ENCODE measurements around the gene COPG2. TPM values are rescaled to one million over a fixed set of nuclear protein-coding genes. Genes with fewer than 3 reads are reported as not detected.

Gene COPG2
- total RNA-seq, 1 experiment from 2014 or later: 77.7 TPM

GRCh38 chr7:130650611-130651120 lies 17.9 kb downstream of the COPG2 start:
- H3K23me2 ChIP-seq (ENCODE audit: insufficient read length, low read depth, low read length, poor library complexity, severe bottlenecking): no peaks in the 10 kb centered on the region
- H2BK15ac ChIP-seq (ENCODE audit: low read depth, low read length): no peak overlapping the region
- Mint-ChIP-seq H3K4me1 (no peaks in the 10 kb centered on the region), H3K27ac (no peak overlapping the region), H3K4me3 (no peak overlapping the region), H3K27me3 (ENCODE audit: low read depth) (no peaks in the 10 kb centered on the region), H3K9me3 (no peaks in the 10 kb centered on the region), H3K36me3 (ENCODE audit: insufficient read depth in 1 of 3, low read depth in 3 of 3) (peaks cover 9 to 45% (median 41%) of the 10 kb centered on the region in 3 experiments; a peak in 6 of 7 replicates)
- H2BK120ac ChIP-seq (ENCODE audit: low read depth, low read length, poor library complexity, severe bottlenecking): no peak overlapping the region
- H4K5ac ChIP-seq (ENCODE audit: insufficient read length, low read depth, low read length): no peak overlapping the region
- no peak overlapping the region for H2BK20ac ChIP-seq (ENCODE audit: low read depth, low read length, poor library complexity, severe bottlenecking)
- no peak overlapping the region for H2AFZ ChIP-seq (ENCODE audit: low read length)
- H3K23ac ChIP-seq (ENCODE audit: insufficient read length, low read depth, low read length): no peak overlapping the region
- H2BK5ac ChIP-seq (ENCODE audit: insufficient read length, low read length): no peak overlapping the region
- H2BK12ac ChIP-seq (ENCODE audit: insufficient read length, low read depth, low read length): no peak overlapping the region
- WGBS (ENCODE audit: extremely low coverage, insufficient read length, low lambda C conversion rate): no CpG with 5 or more reads among the region's 1 CpG
- no peaks in the 10 kb centered on the region for H3K4me1 ChIP-seq (ENCODE audit: insufficient read depth, low read length)
- no peaks in the 10 kb centered on the region for H3K27me3 ChIP-seq (ENCODE audit: insufficient read depth, low read length)
- H3K79me2 ChIP-seq (ENCODE audit: insufficient read depth, low read length): no peaks in the 10 kb centered on the region
- H3K18ac ChIP-seq (ENCODE audit: insufficient read length, low read depth, low read length): no peak overlapping the region
- H4K8ac ChIP-seq (replicated peaks; ENCODE audit: insufficient read length, low read depth, low read length): no peak overlapping the region
- DNase-seq: no peak
- no peak overlapping the region for H4K91ac ChIP-seq (ENCODE audit: insufficient read length, low read depth, low read length)
- TF ChIP-seq CTCF (conservative IDR thresholded peaks at IDR 0.05): no peak
- no peak overlapping the region for H3K9ac ChIP-seq (ENCODE audit: extremely low read depth, insufficient read length, low read length)
- H2AK5ac ChIP-seq (ENCODE audit: insufficient read length, low read length): no peak overlapping the region
- no peak overlapping the region for H3K14ac ChIP-seq (ENCODE audit: insufficient read depth, low read length)
- H4K20me1 ChIP-seq (ENCODE audit: control insufficient read depth, insufficient read depth, insufficient read length): no peaks in the 10 kb centered on the region
- H3T11ph ChIP-seq (ENCODE audit: low read length): no peak overlapping the region
- H3K4ac ChIP-seq (ENCODE audit: low read depth, low read length): no peak overlapping the region
- H3K4me2 ChIP-seq (ENCODE audit: insufficient read depth, insufficient read length, low read length): no peak overlapping the region
- no peak overlapping the region for H3K27ac ChIP-seq (ENCODE audit: insufficient read length, low read depth, low read length)
- H3K9me3 ChIP-seq (ENCODE audit: control insufficient read depth, low read depth, low read length): no peaks in the 10 kb centered on the region
- no peaks in the 10 kb centered on the region for H3K79me1 ChIP-seq (ENCODE audit: insufficient read depth, low read depth, low read length, poor library complexity, severe bottlenecking)
- no peak overlapping the region for H3K56ac ChIP-seq (ENCODE audit: insufficient read length, low read depth, low read length)
